ENCODE data around the gene CCL3. TPM values are rescaled to one million over a fixed set of nuclear protein-coding genes. Genes with fewer than 3 reads are reported as not detected.
A peak's percentile ranks its signal among the peaks of the same experiment; 100 is the strongest.
"Not testable (repeated sequence)": the region's sequence is repeated elsewhere in the genome, so short reads cannot be mapped to it uniquely, and the experiment has no call there.

Gene CCL3
- total and polyA plus RNA-seq, 4 experiments from 2014 or later = 3.2 to 4.2 TPM; not detected in 2

DNA sequence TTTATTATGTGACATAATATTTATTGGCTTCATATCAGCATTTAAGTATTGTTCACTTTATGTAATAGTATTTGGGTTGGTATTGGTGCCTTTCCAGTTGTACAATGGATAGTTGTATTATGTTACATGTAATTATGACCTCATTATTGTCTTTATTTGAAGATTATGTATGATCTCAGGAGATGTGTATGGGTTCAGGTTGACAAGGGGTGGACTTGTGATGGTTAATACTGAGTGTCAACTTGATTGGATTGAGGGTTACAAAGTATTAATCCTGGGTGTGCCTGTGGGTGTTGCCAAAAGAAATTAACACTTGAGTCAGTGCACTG lies 25.7 kb upstream of the CCL3 start:
- H3K4me3 Mint-ChIP-seq; CTCF ChIA-PET (ENCODE audit: partially characterized antibody); H3K9me3 Mint-ChIP-seq; H3K36me3 ChIP-seq (ENCODE audit: insufficient read depth, low read length); H3K27ac Mint-ChIP-seq; H3K4me1 ChIP-seq (ENCODE audit: insufficient read depth, low read length); H3K4me1 Mint-ChIP-seq; H3K4me3 ChIP-seq (ENCODE audit: low read length in 2 of 2); H3K36me3 Mint-ChIP-seq; H3K9me3 ChIP-seq (ENCODE audit: control insufficient read depth in 1 of 2, low read length in 2 of 2); DNase-seq; H3K27me3 ChIP-seq (ENCODE audit: insufficient read depth, low read length); POLR2A ChIA-PET (ENCODE audit: partially characterized antibody); H3K27me3 Mint-ChIP-seq; H3K27ac ChIP-seq (ENCODE audit: low read depth, low read length): not testable (repeated sequence)
- intact Hi-C loops (cut with micrococcal nuclease) = loop anchor here (10.0 kb wide), 1 partner anchor 69 kb away; no protein-coding TSS in a partner anchor

DNA sequence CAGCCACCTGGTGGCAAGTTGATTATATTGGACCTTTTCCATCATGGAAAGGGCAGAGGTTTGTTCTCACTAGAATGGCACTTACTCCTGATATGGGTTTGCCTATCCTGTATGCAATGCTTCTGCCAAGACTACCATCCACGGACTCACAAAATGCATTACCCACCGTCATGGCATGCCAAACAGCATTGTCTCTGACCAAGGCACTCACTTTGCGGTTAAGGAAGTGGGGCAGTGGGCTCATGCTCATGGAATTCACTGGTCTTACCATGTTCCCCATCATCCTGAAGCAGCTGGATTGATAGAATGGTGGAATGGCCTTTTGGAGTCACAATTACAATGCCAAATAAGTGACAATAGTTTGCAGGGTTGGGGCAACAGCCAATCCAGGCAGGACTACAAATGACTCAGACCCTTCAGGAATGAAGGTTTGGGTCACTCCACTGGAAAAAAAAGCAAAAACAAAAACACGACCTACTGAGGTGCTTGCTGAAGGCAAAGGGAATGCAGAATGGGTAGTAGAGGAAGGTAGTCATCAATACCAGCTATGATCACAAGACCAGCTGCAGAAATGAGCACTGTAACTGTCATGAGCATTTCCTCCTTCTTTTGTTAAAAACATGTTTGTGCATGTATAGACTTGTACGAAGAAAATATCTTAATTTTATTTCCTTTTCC lies 25.2 kb upstream of the CCL3 start:
- intact Hi-C loops (cut with micrococcal nuclease) = loop anchor here (10.0 kb wide), 1 partner anchor 70 kb away; no protein-coding TSS in a partner anchor
- H3K36me3 Mint-ChIP-seq = not testable (repeated sequence)

DNA sequence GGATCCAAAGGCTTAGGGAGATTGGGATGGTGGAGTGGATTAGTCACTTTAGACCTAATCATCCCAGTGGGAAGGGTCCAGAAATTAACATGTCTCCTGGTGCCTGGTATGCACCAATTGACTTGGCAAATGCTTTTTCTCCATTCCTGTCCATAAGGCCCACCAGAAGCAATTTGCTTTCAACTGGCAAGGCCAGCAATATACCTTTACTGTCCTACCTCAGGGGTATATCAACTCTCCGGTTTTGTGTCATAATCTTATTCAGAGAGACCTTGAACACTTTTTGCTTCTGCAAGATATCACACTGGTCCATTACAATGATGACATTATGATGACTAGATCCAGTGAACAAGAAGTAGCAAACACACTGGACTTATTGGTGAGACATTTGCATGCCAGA lies 23.2 kb upstream of the CCL3 start:
- H3K27me3 ChIP-seq (ENCODE audit: insufficient read depth, low read length); DNase-seq; H3K27ac ChIP-seq (ENCODE audit: low read depth, low read length); H3K4me1 ChIP-seq (ENCODE audit: insufficient read depth, low read length); H3K27ac Mint-ChIP-seq; H3K4me3 ChIP-seq (ENCODE audit: low read length in 2 of 2); H3K9me3 Mint-ChIP-seq; H3K27me3 Mint-ChIP-seq; H3K4me3 Mint-ChIP-seq; POLR2A ChIA-PET (ENCODE audit: partially characterized antibody); H3K36me3 Mint-ChIP-seq; H3K9me3 ChIP-seq (ENCODE audit: control insufficient read depth in 1 of 2, low read length in 2 of 2); CTCF ChIA-PET (ENCODE audit: partially characterized antibody); H3K4me1 Mint-ChIP-seq; H3K36me3 ChIP-seq (ENCODE audit: insufficient read depth, low read length): not testable (repeated sequence)
- intact Hi-C loops (cut with micrococcal nuclease) = loop anchor here (10.0 kb wide), 1 partner anchor 72 kb away; no protein-coding TSS in a partner anchor

More for the DNA sequence above, 25.2 kb upstream of the CCL3 start:
- H3K4me1 ChIP-seq (ENCODE audit: insufficient read depth, low read length); H3K9me3 ChIP-seq (ENCODE audit: control insufficient read depth in 1 of 2, low read length in 2 of 2); DNase-seq; H3K27me3 ChIP-seq (ENCODE audit: insufficient read depth, low read length); H3K36me3 ChIP-seq (ENCODE audit: insufficient read depth, low read length); H3K4me1 Mint-ChIP-seq; H3K9me3 Mint-ChIP-seq; CTCF ChIA-PET (ENCODE audit: partially characterized antibody); H3K4me3 ChIP-seq (ENCODE audit: low read length in 2 of 2); H3K4me3 Mint-ChIP-seq; POLR2A ChIA-PET (ENCODE audit: partially characterized antibody); H3K27me3 Mint-ChIP-seq; H3K27ac ChIP-seq (ENCODE audit: low read depth, low read length); H3K27ac Mint-ChIP-seq: not testable (repeated sequence)

DNA sequence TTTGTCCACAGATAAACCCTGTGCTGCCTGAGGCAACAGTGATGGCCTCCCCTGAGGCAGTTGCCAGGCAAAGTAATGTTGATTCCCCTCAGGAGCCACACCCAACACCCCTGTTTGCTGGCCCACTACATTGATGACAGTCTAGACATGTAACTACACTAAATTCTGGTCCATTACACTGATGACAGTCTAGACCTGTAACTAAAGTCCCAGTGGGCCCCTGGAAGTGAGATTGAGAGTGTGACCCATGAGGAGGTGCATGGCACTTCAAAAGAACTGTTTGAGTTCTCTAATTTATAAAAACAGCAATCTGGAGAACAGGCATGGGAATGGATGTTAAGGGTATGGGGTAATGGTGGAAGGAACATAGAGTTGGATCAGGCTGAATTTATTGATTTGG lies 22.6 kb upstream of the CCL3 start:
- intact Hi-C loops (cut with micrococcal nuclease) = loop anchor here (10.0 kb wide), 1 partner anchor 72 kb away; no protein-coding TSS in a partner anchor
- H3K9me3 ChIP-seq (ENCODE audit: control insufficient read depth in 1 of 2, low read length in 2 of 2) = no peaks in the 10 kb centered on the region
- CTCF ChIA-PET (ENCODE audit: partially characterized antibody) = no interaction called here

DNA sequence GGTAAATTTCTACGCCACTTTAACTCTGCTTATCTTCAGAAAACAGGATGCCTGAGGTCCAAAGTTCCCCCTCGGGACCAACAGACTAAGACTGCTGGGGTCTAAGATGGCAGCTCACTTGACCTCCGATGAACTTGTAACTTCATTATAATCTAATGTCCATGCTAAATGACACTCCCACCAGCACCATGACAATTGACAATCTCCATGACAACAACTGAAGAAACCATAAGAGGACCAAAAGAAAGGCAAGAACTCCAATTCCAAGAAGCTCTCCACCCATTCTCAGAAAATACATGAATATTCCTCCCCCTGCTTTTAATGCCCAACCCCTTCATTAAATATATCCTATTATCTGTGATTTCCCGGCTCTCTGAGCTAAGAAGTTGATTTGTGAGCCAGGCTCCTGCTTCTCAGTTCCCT lies 21.1 kb upstream of the CCL3 start:
- Histone ChIP-seq H3K9me3 (ENCODE audit: control insufficient read depth in 1 of 2, low read length in 2 of 2) (no peaks in the 10 kb centered on the region), H3K36me3 (ENCODE audit: insufficient read depth, low read length) (no peaks in the 10 kb centered on the region), H3K27ac (ENCODE audit: low read depth, low read length) (no peak overlapping the region), H3K4me1 (ENCODE audit: insufficient read depth, low read length) (peaks cover 4% of the 10 kb centered on the region), H3K27me3 (ENCODE audit: insufficient read depth, low read length) (no peaks in the 10 kb centered on the region), H3K4me3 (ENCODE audit: low read length in 2 of 2) (no peak overlapping the region)
- CTCF ChIA-PET (ENCODE audit: partially characterized antibody) = no interaction called here
- no peaks in the 10 kb centered on the region for H3K36me3 Mint-ChIP-seq
- H3K27me3 Mint-ChIP-seq = peaks cover 3 to 5% of the 10 kb centered on the region in 2 donors
- DNase-seq = no peak
- no peak overlapping the region for H3K4me3 Mint-ChIP-seq
- peaks cover 0 to 6% (median under 1%) of the 10 kb centered on the region in 4 donors for H3K4me1 Mint-ChIP-seq
- POLR2A ChIA-PET (ENCODE audit: partially characterized antibody) = no interaction called here
- intact Hi-C loops (cut with micrococcal nuclease) = loop anchor here (10.0 kb wide), 1 partner anchor 74 kb away; no protein-coding TSS in a partner anchor
- no peaks in the 10 kb centered on the region for H3K9me3 Mint-ChIP-seq
- H3K27ac Mint-ChIP-seq = no peak overlapping the region

More for the DNA sequence above, 22.6 kb upstream of the CCL3 start:
- no peak overlapping the region for H3K27ac ChIP-seq (ENCODE audit: low read depth, low read length)
- H3K36me3 ChIP-seq (ENCODE audit: insufficient read depth, low read length) = no peaks in the 10 kb centered on the region
- H3K27me3 ChIP-seq (ENCODE audit: insufficient read depth, low read length) = no peaks in the 10 kb centered on the region
- Mint-ChIP-seq H3K36me3 (no peaks in the 10 kb centered on the region), H3K27me3 (peaks cover 3 to 5% of the 10 kb centered on the region in 2 donors), H3K9me3 (no peaks in the 10 kb centered on the region), H3K4me1 (peaks cover 0 to 2% (median under 1%) of the 10 kb centered on the region in 4 donors), H3K27ac (no peak overlapping the region), H3K4me3 (no peak overlapping the region)
- POLR2A ChIA-PET (ENCODE audit: partially characterized antibody) = no interaction called here
- H3K4me3 ChIP-seq (ENCODE audit: low read length in 2 of 2) = no peak overlapping the region
- no peak for DNase-seq
- H3K4me1 ChIP-seq (ENCODE audit: insufficient read depth, low read length) = no peaks in the 10 kb centered on the region

DNA sequence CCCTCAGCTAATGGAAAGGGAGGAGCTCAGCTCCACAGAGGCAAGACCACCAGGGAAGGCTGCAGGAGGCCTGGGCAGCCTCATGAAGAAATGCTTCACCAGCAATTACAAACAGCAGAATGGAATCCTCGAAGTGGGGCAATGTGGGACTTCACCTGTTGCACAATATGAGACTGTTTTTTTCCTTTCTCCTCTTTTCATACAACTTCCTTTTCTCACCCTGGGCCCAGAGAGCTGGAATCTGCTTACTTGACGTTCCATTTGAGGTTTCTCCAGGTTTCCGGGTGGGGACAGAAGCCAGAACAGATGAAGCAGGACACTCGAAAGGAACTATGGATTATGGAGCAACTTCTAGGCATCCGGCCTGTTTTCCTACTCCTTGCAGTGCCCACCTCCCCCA lies 18.3 kb upstream of the CCL3 start:
- H3K9me3 ChIP-seq (ENCODE audit: control insufficient read depth in 1 of 2, low read length in 2 of 2); H3K27ac Mint-ChIP-seq; H3K27ac ChIP-seq (ENCODE audit: low read depth, low read length); H3K36me3 Mint-ChIP-seq; H3K4me3 ChIP-seq (ENCODE audit: low read length in 2 of 2); H3K36me3 ChIP-seq (ENCODE audit: insufficient read depth, low read length); H3K4me1 ChIP-seq (ENCODE audit: insufficient read depth, low read length); CTCF ChIA-PET (ENCODE audit: partially characterized antibody); H3K9me3 Mint-ChIP-seq; H3K4me3 Mint-ChIP-seq; DNase-seq; intact Hi-C loops (cut with micrococcal nuclease); POLR2A ChIA-PET (ENCODE audit: partially characterized antibody); H3K27me3 ChIP-seq (ENCODE audit: insufficient read depth, low read length): not testable (repeated sequence)
- peaks cover 0 to 24% (median 11%) of the 10 kb centered on the region in 4 donors for H3K4me1 Mint-ChIP-seq
- peaks cover 3 to 10% of the 10 kb centered on the region in 2 donors for H3K27me3 Mint-ChIP-seq

DNA sequence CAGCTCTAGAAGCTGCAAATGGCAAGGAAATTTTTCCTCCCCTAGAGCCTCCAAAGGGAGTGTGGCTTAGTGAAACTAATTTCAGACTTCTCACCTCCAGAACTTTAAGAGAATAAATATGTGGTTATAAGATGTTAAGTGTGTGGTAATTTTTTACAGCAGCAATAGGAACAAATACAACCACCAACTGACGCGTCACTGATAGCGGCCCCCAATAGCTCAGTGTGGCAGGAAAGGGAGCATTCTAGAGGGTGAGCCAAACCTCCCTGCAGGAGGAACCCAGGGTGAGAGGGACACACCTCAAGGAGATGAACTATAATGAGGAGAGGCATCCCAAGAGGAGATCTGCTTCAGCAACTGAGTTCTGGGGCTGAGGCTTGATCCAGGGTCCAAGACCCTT lies 17.7 kb upstream of the CCL3 start:
- Mint-ChIP-seq H3K27ac (peak overlapping the region in 2 of 7 donors; percentile 18 to 53), H3K36me3 (no peaks in the 10 kb centered on the region), H3K4me1 (peaks cover 0 to 31% (median 14%) of the 10 kb centered on the region in 4 donors), H3K27me3 (peaks cover 3 to 10% of the 10 kb centered on the region in 2 donors), H3K4me3 (no peak overlapping the region), H3K9me3 (no peaks in the 10 kb centered on the region)
- Histone ChIP-seq H3K4me3 (ENCODE audit: low read length in 2 of 2) (no peak overlapping the region), H3K36me3 (ENCODE audit: insufficient read depth, low read length) (no peaks in the 10 kb centered on the region), H3K9me3 (ENCODE audit: control insufficient read depth in 1 of 2, low read length in 2 of 2) (no peaks in the 10 kb centered on the region), H3K27ac (ENCODE audit: low read depth, low read length) (no peak overlapping the region), H3K4me1 (ENCODE audit: insufficient read depth, low read length) (peaks cover 4% of the 10 kb centered on the region), H3K27me3 (ENCODE audit: insufficient read depth, low read length) (no peaks in the 10 kb centered on the region)
- no peak for DNase-seq
- CTCF ChIA-PET (ENCODE audit: partially characterized antibody) = no interaction called here
- intact Hi-C loops (cut with micrococcal nuclease) = no loop called here
- POLR2A ChIA-PET (ENCODE audit: partially characterized antibody) = no interaction called here
